ENCODE measurements around the gene MRPL36.
A peak's percentile ranks its signal among the peaks of the same experiment; 100 is the strongest.
"Not testable (repeated sequence)": the region's sequence is repeated elsewhere in the genome, so short reads cannot be mapped to it uniquely, and the experiment has no call there.

The MRPL36 gene

GRCh38 chr5:1799110-1799601 is 481 bp downstream of the MRPL36 start:
- H3K27me3 Mint-ChIP-seq = no peaks in the 10 kb centered on the region
- no peak for DNase-seq
- H3K4me1 Mint-ChIP-seq (ENCODE audit: low read depth) = peaks cover 70% of the 10 kb centered on the region
- no peaks in the 10 kb centered on the region for H3K9me3 Mint-ChIP-seq
- peak overlapping the region; percentile 99 for H3K27ac Mint-ChIP-seq
- peaks cover 89% of the 10 kb centered on the region for H3K36me3 Mint-ChIP-seq (ENCODE audit: low read depth)
- peak overlapping the region; percentile 99 for H3K4me3 Mint-ChIP-seq

GRCh38 chr5:1798589-1798988 is 1.0 kb downstream of the MRPL36 start:
- not testable (repeated sequence) for H3K27me3 Mint-ChIP-seq, H3K9me3 Mint-ChIP-seq, DNase-seq
- Mint-ChIP-seq H3K36me3 (ENCODE audit: low read depth) (peaks cover 85% of the 10 kb centered on the region), H3K4me1 (ENCODE audit: low read depth) (peaks cover 70% of the 10 kb centered on the region), H3K4me3 (peak overlapping the region; percentile 99), H3K27ac (peak overlapping the region; percentile 99)

GRCh38 chr5:1797855-1798254 is 1.8 kb downstream of the MRPL36 start:
- Mint-ChIP-seq H3K27me3 (no peaks in the 10 kb centered on the region), H3K4me1 (ENCODE audit: low read depth) (peaks cover 70% of the 10 kb centered on the region), H3K36me3 (ENCODE audit: low read depth) (peaks cover 80% of the 10 kb centered on the region), H3K9me3 (no peaks in the 10 kb centered on the region), H3K4me3 (peak overlapping the region; percentile 99), H3K27ac (peak overlapping the region; percentile 81)
- DNase-seq = peak; percentile 29

- Mint-ChIP-seq H3K9me3 (no peaks in the 10 kb centered on the region), H3K36me3 (ENCODE audit: low read depth) (peaks cover 74% of the 10 kb centered on the region), H3K27ac (peak overlapping the region; percentile 57), H3K4me3 (peak overlapping the region; percentile 99), H3K27me3 (no peaks in the 10 kb centered on the region), H3K4me1 (ENCODE audit: low read depth) (peaks cover 70% of the 10 kb centered on the region)
- DNase-seq = peak; percentile 22
Observed at GRCh38 chr5:1797103-1797800, 2.4 kb downstream of the MRPL36 start.

- Mint-ChIP-seq H3K27me3 (no peaks in the 10 kb centered on the region), H3K9me3 (no peaks in the 10 kb centered on the region), H3K4me1 (ENCODE audit: low read depth) (peaks cover 74% of the 10 kb centered on the region), H3K36me3 (ENCODE audit: low read depth) (peaks cover 69% of the 10 kb centered on the region), H3K4me3 (peak overlapping the region; percentile 33), H3K27ac (peak overlapping the region; percentile 57)
- no peak for DNase-seq
Observed at GRCh38 chr5:1796371-1797102, 3.1 kb downstream of the MRPL36 start.

- Mint-ChIP-seq H3K9me3 (no peaks in the 10 kb centered on the region), H3K4me1 (ENCODE audit: low read depth) (peaks cover 80% of the 10 kb centered on the region), H3K27ac (no peak overlapping the region), H3K4me3 (no peak overlapping the region), H3K36me3 (ENCODE audit: low read depth) (peaks cover 66% of the 10 kb centered on the region), H3K27me3 (no peaks in the 10 kb centered on the region)
- no peak for DNase-seq
Observed at GRCh38 chr5:1795931-1796330, 3.7 kb downstream of the MRPL36 start.

- H3K27me3 Mint-ChIP-seq = no peaks in the 10 kb centered on the region
- peaks cover 62% of the 10 kb centered on the region for H3K36me3 Mint-ChIP-seq (ENCODE audit: low read depth)
- peaks cover 81% of the 10 kb centered on the region for H3K4me1 Mint-ChIP-seq (ENCODE audit: low read depth)
- DNase-seq = no peak
- H3K4me3 Mint-ChIP-seq = no peak overlapping the region
- H3K9me3 Mint-ChIP-seq = no peaks in the 10 kb centered on the region
- no peak overlapping the region for H3K27ac Mint-ChIP-seq
Observed at GRCh38 chr5:1795506-1795905, 4.1 kb downstream of the MRPL36 start.

- Mint-ChIP-seq H3K9me3 (no peaks in the 10 kb centered on the region), H3K36me3 (ENCODE audit: low read depth) (peaks cover 57% of the 10 kb centered on the region), H3K4me3 (no peak overlapping the region), H3K27ac (peak overlapping the region; percentile 70), H3K27me3 (no peaks in the 10 kb centered on the region), H3K4me1 (ENCODE audit: low read depth) (peaks cover 84% of the 10 kb centered on the region)
- no peak for DNase-seq
Observed at GRCh38 chr5:1794901-1795290, 4.7 kb downstream of the MRPL36 start.

- peaks cover 53% of the 10 kb centered on the region for H3K36me3 Mint-ChIP-seq (ENCODE audit: low read depth)
- no peak for DNase-seq
- H3K4me1 Mint-ChIP-seq (ENCODE audit: low read depth) = peaks cover 89% of the 10 kb centered on the region
- H3K27me3 Mint-ChIP-seq = no peaks in the 10 kb centered on the region
- peak overlapping the region; percentile 67 for H3K4me3 Mint-ChIP-seq
- no peaks in the 10 kb centered on the region for H3K9me3 Mint-ChIP-seq
- H3K27ac Mint-ChIP-seq = peak overlapping the region; percentile 97
Observed at GRCh38 chr5:1793966-1794900, 5.4 kb downstream of the MRPL36 start.

- peak overlapping the region; percentile 67 for H3K4me3 Mint-ChIP-seq
- peaks cover 90% of the 10 kb centered on the region for H3K4me1 Mint-ChIP-seq (ENCODE audit: low read depth)
- H3K27me3 Mint-ChIP-seq = no peaks in the 10 kb centered on the region
- DNase-seq = peak; percentile 59
- H3K36me3 Mint-ChIP-seq (ENCODE audit: low read depth) = peaks cover 44% of the 10 kb centered on the region
- no peaks in the 10 kb centered on the region for H3K9me3 Mint-ChIP-seq
- peak overlapping the region; percentile 97 for H3K27ac Mint-ChIP-seq
Observed at GRCh38 chr5:1793301-1793740, 6.3 kb downstream of the MRPL36 start.

- H3K36me3 Mint-ChIP-seq (ENCODE audit: low read depth) = peaks cover 39% of the 10 kb centered on the region
- peak; percentile 81 for DNase-seq
- H3K4me1 Mint-ChIP-seq (ENCODE audit: low read depth) = peaks cover 88% of the 10 kb centered on the region
- no peaks in the 10 kb centered on the region for H3K27me3 Mint-ChIP-seq
- peak overlapping the region; percentile 97 for H3K27ac Mint-ChIP-seq
- no peaks in the 10 kb centered on the region for H3K9me3 Mint-ChIP-seq
- H3K4me3 Mint-ChIP-seq = peak overlapping the region; percentile 67
Observed at GRCh38 chr5:1792842-1793266, 6.8 kb downstream of the MRPL36 start.

- Mint-ChIP-seq H3K36me3 (ENCODE audit: low read depth) (peaks cover 22% of the 10 kb centered on the region), H3K27ac (peak overlapping the region; percentile 55)
Observed at GRCh38 chr5:1791176-1791575, 8.5 kb downstream of the MRPL36 start.

GRCh38 chr5:1789834-1790471 is 9.7 kb downstream of the MRPL36 start:
- Mint-ChIP-seq H3K27me3 (no peaks in the 10 kb centered on the region), H3K36me3 (ENCODE audit: low read depth) (peaks cover 12% of the 10 kb centered on the region), H3K9me3 (no peaks in the 10 kb centered on the region), H3K4me1 (ENCODE audit: low read depth) (peaks cover 77% of the 10 kb centered on the region), H3K4me3 (no peak overlapping the region), H3K27ac (peak overlapping the region; percentile 14)
- no peak for DNase-seq

More at GRCh38 chr5:1791176-1791575, 8.5 kb downstream of the MRPL36 start:
- Mint-ChIP-seq H3K4me3 (no peak overlapping the region), H3K4me1 (ENCODE audit: low read depth) (peaks cover 78% of the 10 kb centered on the region), H3K27me3 (no peaks in the 10 kb centered on the region), H3K9me3 (no peaks in the 10 kb centered on the region)
- no peak for DNase-seq

- peak overlapping the region; percentile 14 for H3K27ac Mint-ChIP-seq
- peaks cover 77% of the 10 kb centered on the region for H3K4me1 Mint-ChIP-seq (ENCODE audit: low read depth)
- not testable (repeated sequence) for DNase-seq; H3K36me3 Mint-ChIP-seq (ENCODE audit: low read depth); H3K27me3 Mint-ChIP-seq; H3K9me3 Mint-ChIP-seq; H3K4me3 Mint-ChIP-seq
Observed at GRCh38 chr5:1789438-1789833, 10.2 kb downstream of the MRPL36 start.
